GM12864 (cell line): ENCODE results near the gene TC2N.

ENCODE experiments used
- DNase-seq: peaks from one replicate; pipeline ENCODE4 v3.0.0-alpha.2; 2011; ENCODE audit warnings: low read depth
- H3K4me3 ChIP-seq: 2 replicates; pipeline ENCODE4 v1.5.1; 2011; ENCODE audit warnings: mild to moderate bottlenecking, low read depth, low read length, control low read depth
- CTCF ChIP-seq: IDR thresholded peaks from 2 replicates; pipeline ENCODE4 v1.5.1; 2011; ENCODE audit warnings: low read depth, mild to moderate bottlenecking, moderate library complexity, low read length, control low read depth, inconsistent platforms; ENCODE audit errors: missing control alignments

The TC2N gene

DNA sequence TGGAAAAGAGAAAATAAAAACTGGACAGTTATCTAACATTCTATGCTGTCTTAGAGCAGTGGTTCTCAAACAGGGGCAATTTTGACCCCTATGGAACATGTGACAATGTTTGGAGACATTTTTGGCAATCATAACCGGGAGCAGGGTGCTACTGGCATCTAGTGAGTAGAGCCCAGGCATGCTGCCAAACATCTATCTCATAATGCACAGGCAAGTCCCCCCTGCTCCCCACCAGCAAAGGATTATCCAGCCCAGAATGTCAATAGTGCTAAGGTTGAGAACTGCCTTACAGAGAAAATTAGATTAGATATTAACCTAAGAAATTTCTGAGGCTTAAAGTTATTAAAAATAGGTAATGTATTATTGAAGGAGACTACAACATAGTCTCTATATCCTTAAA, 112.5 kb downstream of the TC2N start:
- TF ChIP-seq CTCF = no peak
- no peak for DNase-seq
- H3K4me3 ChIP-seq = no peak overlapping the region

DNA sequence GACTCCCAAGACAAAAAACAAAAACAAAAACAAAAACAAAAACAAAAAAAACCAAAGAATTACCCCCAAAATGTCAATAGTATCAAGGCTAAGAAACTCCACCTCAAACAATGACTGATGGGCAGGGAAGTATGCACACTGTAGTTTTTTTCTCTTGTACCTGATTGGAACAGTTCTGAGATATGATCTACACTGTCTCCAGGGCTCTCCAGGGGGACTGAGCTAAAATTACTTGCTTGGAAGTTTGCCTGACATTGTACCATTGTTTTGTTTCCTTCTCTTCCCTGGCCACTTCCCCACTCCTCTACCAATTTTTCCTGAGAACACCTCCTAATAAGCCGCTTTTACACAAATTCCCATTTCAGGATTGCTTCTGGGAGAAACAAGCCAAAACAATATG, 113.2 kb downstream of the TC2N start:
- TF ChIP-seq CTCF = no peak

DNA sequence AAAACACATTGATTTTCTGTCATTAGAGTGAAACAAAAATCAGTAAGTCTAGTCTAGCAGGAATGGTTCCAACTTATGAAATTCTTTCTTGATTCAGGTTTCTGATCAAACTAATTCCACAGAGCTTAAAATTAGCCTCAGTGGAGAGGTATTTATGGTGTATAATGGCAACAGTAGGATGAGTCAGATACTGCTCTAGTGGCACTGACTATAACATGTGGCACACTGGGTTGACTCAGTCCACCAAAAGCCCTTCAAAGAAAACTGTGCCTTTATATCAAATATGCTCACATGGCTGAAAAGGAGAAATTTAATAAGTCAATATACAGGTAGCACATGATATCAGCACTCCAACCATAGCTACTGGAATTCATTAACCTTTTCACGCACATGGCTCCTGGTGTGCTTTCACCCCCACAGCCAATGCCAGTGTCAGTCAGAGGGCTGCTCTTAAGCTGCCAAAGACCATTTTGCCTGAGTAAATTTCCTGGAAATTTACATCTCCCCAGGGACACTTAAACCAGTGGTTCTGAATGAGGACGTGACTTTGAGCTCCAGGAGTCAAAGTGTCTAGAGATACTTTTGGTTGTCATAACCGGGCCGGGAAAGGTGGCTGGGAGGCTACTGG, 113.7 kb downstream of the TC2N start:
- TF ChIP-seq CTCF = no peak
- H3K4me3 ChIP-seq = no peak overlapping the region
- DNase-seq = no peak

More for the DNA sequence above, 113.2 kb downstream of the TC2N start:
- DNase-seq = no peak
- H3K4me3 ChIP-seq = no peak overlapping the region

DNA sequence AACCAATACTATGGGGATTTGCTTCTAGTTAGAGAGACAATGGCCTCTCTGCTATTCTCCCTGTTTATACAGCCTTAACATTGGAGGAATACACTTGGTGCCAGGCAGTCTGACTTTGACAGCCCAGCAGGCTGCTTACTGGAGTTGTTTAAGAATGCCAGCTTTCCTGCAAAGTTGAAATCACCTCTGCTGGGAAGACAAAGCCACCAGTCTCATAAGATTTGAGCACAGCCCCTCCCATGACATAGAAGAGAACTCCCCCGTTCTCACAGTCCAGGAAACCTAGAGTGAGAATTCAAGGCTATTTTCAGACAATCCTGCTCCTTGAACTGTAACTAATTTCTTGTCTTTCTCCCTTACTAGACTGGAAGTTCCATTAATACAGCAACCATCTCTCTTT, 114.4 kb downstream of the TC2N start:
- TF ChIP-seq CTCF = no peak
- DNase-seq = no peak
- no peak overlapping the region for H3K4me3 ChIP-seq

GRCh38 chr14:91751719-91752118, 115.6 kb downstream of the TC2N start:
- H3K4me3 ChIP-seq = no peak overlapping the region
- no peak for TF ChIP-seq CTCF
- DNase-seq = no peak

GRCh38 chr14:91750634-91751198, 116.6 kb downstream of the TC2N start:
- TF ChIP-seq CTCF = no peak
- no peak for DNase-seq
- no peak overlapping the region for H3K4me3 ChIP-seq

DNA sequence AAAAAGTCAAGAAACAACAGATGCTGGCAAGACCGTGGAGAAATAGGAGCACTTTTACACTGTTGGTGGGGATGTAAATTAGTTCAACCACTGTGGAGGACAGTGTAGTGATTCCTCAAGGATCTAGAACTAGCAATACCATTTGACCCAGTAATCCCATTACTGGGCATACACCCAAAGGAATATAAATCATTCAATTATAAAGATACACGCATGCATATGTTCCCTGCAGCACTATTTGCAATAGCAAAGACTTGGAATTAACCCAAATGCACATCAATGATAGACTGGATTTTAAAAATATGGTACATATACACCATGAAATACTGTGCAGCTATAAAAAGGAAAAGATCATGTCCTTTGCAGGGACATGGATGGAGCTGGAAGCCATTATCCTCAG, 117.5 kb downstream of the TC2N start:
- no peak overlapping the region for H3K4me3 ChIP-seq
- DNase-seq = no peak
- no peak for TF ChIP-seq CTCF
